Stimulated activated naive B cell treated with anti-CD40 and anti-IgM and Interleukin-4, amounts not matched to agents 10 μg/mL and 1 μg/mL and 100 μg/mL, for 72 hours (primary cell): ENCODE measurements around the gene NDST1.

Experiments used
- ATAC-seq, 2 donors: fragments of 150-1000 bp; cut with Tn5 transposase; replicated peaks; 2 replicates each; pipeline ENCODE4 v1.10.0; 2021; ENCODE audit warnings: moderate library complexity in 1 of 2
- DNase-seq: peaks from one replicate; pipeline ENCODE4 v3.0.0; 2021
- H3K27ac Mint-ChIP-seq: one replicate; pipeline ENCODE4 v1.8.0; 2022; ENCODE audit warnings: mild to moderate bottlenecking, mixed read lengths
- H3K27me3 Mint-ChIP-seq, 2 donors: one replicate each; pipeline ENCODE4 v1.8.0; 2022; ENCODE audit warnings: mixed read lengths in 2 of 2
- H3K36me3 Mint-ChIP-seq, 2 donors: one replicate each; pipeline ENCODE4 v1.8.0; 2022; ENCODE audit warnings: mixed read lengths in 2 of 2, mild to moderate bottlenecking in 1 of 2
- H3K4me1 Mint-ChIP-seq, 2 donors: one replicate each; pipeline ENCODE4 v1.8.0; 2022; ENCODE audit warnings: mixed read lengths in 2 of 2, mild to moderate bottlenecking in 1 of 2
- H3K4me3 Mint-ChIP-seq, 2 donors: one replicate each; pipeline ENCODE4 v1.8.0; 2022; ENCODE audit warnings: mild to moderate bottlenecking in 2 of 2, mixed read lengths in 2 of 2, moderate library complexity in 1 of 2
- H3K9me3 Mint-ChIP-seq, 2 donors: one replicate each; pipeline ENCODE4 v1.8.0; 2022; ENCODE audit warnings: mixed read lengths in 2 of 2, mild to moderate bottlenecking in 1 of 2

NDST1 gene

GRCh38 chr5:150545246-150545645 lies 37.3 kb downstream of the NDST1 start:
- Mint-ChIP-seq H3K27me3 (no peaks in the 10 kb centered on the region), H3K9me3 (no peaks in the 10 kb centered on the region), H3K36me3 (peaks cover 6 to 7% of the 10 kb centered on the region in 2 donors), H3K4me1 (no peaks in the 10 kb centered on the region), H3K4me3 (no peak overlapping the region), H3K27ac (no peak overlapping the region)
- no peak for DNase-seq
- ATAC-seq, result no peak

GRCh38 chr5:150548123-150548522 lies 40.2 kb downstream of the NDST1 start:
- Mint-ChIP-seq H3K27ac (no peak overlapping the region), H3K36me3 (peaks cover 8 to 9% of the 10 kb centered on the region in 2 donors), H3K4me1 (no peaks in the 10 kb centered on the region), H3K9me3 (no peaks in the 10 kb centered on the region), H3K4me3 (no peak overlapping the region), H3K27me3 (no peaks in the 10 kb centered on the region)
- no peak for ATAC-seq
- no peak for DNase-seq

- Mint-ChIP-seq H3K4me1 (no peaks in the 10 kb centered on the region), H3K36me3 (peaks cover 9% of the 10 kb centered on the region in 2 donors), H3K27me3 (no peaks in the 10 kb centered on the region), H3K4me3 (no peak overlapping the region), H3K9me3 (no peaks in the 10 kb centered on the region), H3K27ac (no peak overlapping the region)
- no peak for ATAC-seq
- no peak for DNase-seq
Observed at GRCh38 chr5:150549735-150550134, 41.8 kb downstream of the NDST1 start.

GRCh38 chr5:150550286-150550685 lies 42.4 kb downstream of the NDST1 start:
- ATAC-seq, result no peak
- H3K4me1 Mint-ChIP-seq, result no peaks in the 10 kb centered on the region
- peaks cover 9% of the 10 kb centered on the region in 2 donors for H3K36me3 Mint-ChIP-seq
- H3K4me3 Mint-ChIP-seq, result no peak overlapping the region
- H3K27ac Mint-ChIP-seq, result no peak overlapping the region
- no peaks in the 10 kb centered on the region for H3K9me3 Mint-ChIP-seq
- no peak for DNase-seq
- no peaks in the 10 kb centered on the region for H3K27me3 Mint-ChIP-seq

GRCh38 chr5:150551066-150551465 lies 43.1 kb downstream of the NDST1 start:
- no peak overlapping the region for H3K27ac Mint-ChIP-seq
- DNase-seq, result no peak
- ATAC-seq, result no peak
- no peak overlapping the region for H3K4me3 Mint-ChIP-seq
- peaks cover 5 to 9% of the 10 kb centered on the region in 2 donors for H3K36me3 Mint-ChIP-seq
- no peaks in the 10 kb centered on the region for H3K27me3 Mint-ChIP-seq
- no peaks in the 10 kb centered on the region for H3K4me1 Mint-ChIP-seq
- no peaks in the 10 kb centered on the region for H3K9me3 Mint-ChIP-seq

GRCh38 chr5:150553402-150553801 lies 45.5 kb downstream of the NDST1 start:
- peak overlapping the region; percentile 77 for H3K27ac Mint-ChIP-seq
- peaks cover 5 to 9% of the 10 kb centered on the region in 2 donors for H3K36me3 Mint-ChIP-seq
- DNase-seq (no peak), ATAC-seq (no peak)
- H3K9me3 Mint-ChIP-seq, result no peaks in the 10 kb centered on the region
- peaks cover 10 to 12% of the 10 kb centered on the region in 2 donors for H3K4me1 Mint-ChIP-seq
- no peaks in the 10 kb centered on the region for H3K27me3 Mint-ChIP-seq
- no peak overlapping the region for H3K4me3 Mint-ChIP-seq

- ATAC-seq (no peak), DNase-seq (no peak)
- H3K27ac Mint-ChIP-seq, result no peak overlapping the region
- no peak overlapping the region for H3K4me3 Mint-ChIP-seq
- no peaks in the 10 kb centered on the region for H3K27me3 Mint-ChIP-seq
- H3K9me3 Mint-ChIP-seq, result no peaks in the 10 kb centered on the region
- H3K36me3 Mint-ChIP-seq, result peaks cover 5 to 9% of the 10 kb centered on the region in 2 donors
- H3K4me1 Mint-ChIP-seq, result peaks cover 10 to 12% of the 10 kb centered on the region in 2 donors
Observed at GRCh38 chr5:150553911-150554310, 46.0 kb downstream of the NDST1 start.

- H3K9me3 Mint-ChIP-seq, result no peaks in the 10 kb centered on the region
- H3K27me3 Mint-ChIP-seq, result no peaks in the 10 kb centered on the region
- no peak overlapping the region for H3K27ac Mint-ChIP-seq
- peaks cover 10 to 12% of the 10 kb centered on the region in 2 donors for H3K4me1 Mint-ChIP-seq
- H3K4me3 Mint-ChIP-seq, result no peak overlapping the region
- ATAC-seq (no peak), DNase-seq (no peak)
- peaks cover 4 to 5% of the 10 kb centered on the region in 2 donors for H3K36me3 Mint-ChIP-seq
Observed at GRCh38 chr5:150554857-150555256, 46.9 kb downstream of the NDST1 start.

GRCh38 chr5:150556106-150556505 lies 48.2 kb downstream of the NDST1 start:
- H3K36me3 Mint-ChIP-seq, result peaks cover under 1 to 1% of the 10 kb centered on the region in 2 donors
- peaks cover 12 to 13% of the 10 kb centered on the region in 2 donors for H3K4me1 Mint-ChIP-seq
- no peak overlapping the region for H3K27ac Mint-ChIP-seq
- no peaks in the 10 kb centered on the region for H3K27me3 Mint-ChIP-seq
- no peak for ATAC-seq
- H3K4me3 Mint-ChIP-seq, result no peak overlapping the region
- no peak for DNase-seq
- no peaks in the 10 kb centered on the region for H3K9me3 Mint-ChIP-seq

GRCh38 chr5:150556859-150557508 lies 49.1 kb downstream of the NDST1 start:
- H3K4me3 Mint-ChIP-seq, result no peak overlapping the region

GRCh38 chr5:150557509-150557872 lies 49.6 kb downstream of the NDST1 start:
- Mint-ChIP-seq H3K27ac (no peak overlapping the region), H3K4me1 (peaks cover 12 to 13% of the 10 kb centered on the region in 2 donors), H3K36me3 (peaks cover 0 to 1% of the 10 kb centered on the region in 2 donors), H3K4me3 (no peak overlapping the region), H3K9me3 (no peaks in the 10 kb centered on the region), H3K27me3 (no peaks in the 10 kb centered on the region)
- ATAC-seq (no peak), DNase-seq (no peak)

More at GRCh38 chr5:150556859-150557508, 49.1 kb downstream of the NDST1 start:
- ATAC-seq (peak in 1 of 2 donors; percentile 11), DNase-seq (no peak)
- no peaks in the 10 kb centered on the region for H3K9me3 Mint-ChIP-seq
- no peak overlapping the region for H3K27ac Mint-ChIP-seq
- H3K27me3 Mint-ChIP-seq, result no peaks in the 10 kb centered on the region
- H3K4me1 Mint-ChIP-seq, result peaks cover 12 to 13% of the 10 kb centered on the region in 2 donors
- H3K36me3 Mint-ChIP-seq, result peaks cover 0 to 1% of the 10 kb centered on the region in 2 donors

- Mint-ChIP-seq H3K4me3 (no peak overlapping the region), H3K9me3 (no peaks in the 10 kb centered on the region), H3K27me3 (no peaks in the 10 kb centered on the region), H3K36me3 (peaks cover 0 to 1% of the 10 kb centered on the region in 2 donors), H3K4me1 (peaks cover 12 to 13% of the 10 kb centered on the region in 2 donors), H3K27ac (no peak overlapping the region)
- DNase-seq (no peak), ATAC-seq (no peak)
Observed at GRCh38 chr5:150558088-150558621, 50.2 kb downstream of the NDST1 start.

- DNase-seq, result no peak
- H3K4me1 Mint-ChIP-seq, result peaks cover 12 to 13% of the 10 kb centered on the region in 2 donors
- H3K36me3 Mint-ChIP-seq, result peaks cover 0 to 1% of the 10 kb centered on the region in 2 donors
- H3K27ac Mint-ChIP-seq, result no peak overlapping the region
- H3K27me3 Mint-ChIP-seq, result no peaks in the 10 kb centered on the region
- no peak overlapping the region for H3K4me3 Mint-ChIP-seq
- no peak for ATAC-seq
- no peaks in the 10 kb centered on the region for H3K9me3 Mint-ChIP-seq
Observed at GRCh38 chr5:150559088-150559487, 51.2 kb downstream of the NDST1 start.

GRCh38 chr5:150559701-150560100 lies 51.8 kb downstream of the NDST1 start:
- H3K27ac Mint-ChIP-seq, result no peak overlapping the region
- ATAC-seq (no peak), DNase-seq (no peak)

More at GRCh38 chr5:150559701-150560100, 51.8 kb downstream of the NDST1 start:
- Mint-ChIP-seq H3K9me3 (no peaks in the 10 kb centered on the region), H3K4me1 (peaks cover 12 to 13% of the 10 kb centered on the region in 2 donors), H3K36me3 (no peaks in the 10 kb centered on the region), H3K27me3 (no peaks in the 10 kb centered on the region), H3K4me3 (no peak overlapping the region)
